ENCODE results near the gene PSME1.

DNA sequence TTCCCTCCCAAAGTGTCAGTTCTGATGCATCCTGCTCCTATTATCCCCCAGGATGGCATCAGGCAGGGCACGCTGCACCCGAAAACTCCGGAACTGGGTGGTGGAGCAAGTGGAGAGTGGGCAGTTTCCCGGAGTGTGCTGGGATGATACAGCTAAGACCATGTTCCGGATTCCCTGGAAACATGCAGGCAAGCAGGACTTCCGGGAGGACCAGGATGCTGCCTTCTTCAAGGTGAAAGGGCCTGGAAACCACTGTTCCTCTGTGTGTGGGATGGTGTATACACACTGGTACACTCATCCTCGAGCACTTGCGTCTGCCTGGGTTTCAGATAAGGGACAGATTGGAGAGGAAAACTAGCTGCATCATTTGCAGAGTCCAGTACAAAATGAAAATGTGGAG is 26.1 kb downstream of the PSME1 start:
- TF ChIP-seq MXI1 (IDR thresholded peaks at IDR 0.05; ENCODE audit: borderline replicate concordance, low read depth, low read length), result no peak
- no peak for TF ChIP-seq POLR2A (IDR thresholded peaks at IDR 0.05; ENCODE audit: low read depth, low read length)
- TF ChIP-seq, protein P1, sequence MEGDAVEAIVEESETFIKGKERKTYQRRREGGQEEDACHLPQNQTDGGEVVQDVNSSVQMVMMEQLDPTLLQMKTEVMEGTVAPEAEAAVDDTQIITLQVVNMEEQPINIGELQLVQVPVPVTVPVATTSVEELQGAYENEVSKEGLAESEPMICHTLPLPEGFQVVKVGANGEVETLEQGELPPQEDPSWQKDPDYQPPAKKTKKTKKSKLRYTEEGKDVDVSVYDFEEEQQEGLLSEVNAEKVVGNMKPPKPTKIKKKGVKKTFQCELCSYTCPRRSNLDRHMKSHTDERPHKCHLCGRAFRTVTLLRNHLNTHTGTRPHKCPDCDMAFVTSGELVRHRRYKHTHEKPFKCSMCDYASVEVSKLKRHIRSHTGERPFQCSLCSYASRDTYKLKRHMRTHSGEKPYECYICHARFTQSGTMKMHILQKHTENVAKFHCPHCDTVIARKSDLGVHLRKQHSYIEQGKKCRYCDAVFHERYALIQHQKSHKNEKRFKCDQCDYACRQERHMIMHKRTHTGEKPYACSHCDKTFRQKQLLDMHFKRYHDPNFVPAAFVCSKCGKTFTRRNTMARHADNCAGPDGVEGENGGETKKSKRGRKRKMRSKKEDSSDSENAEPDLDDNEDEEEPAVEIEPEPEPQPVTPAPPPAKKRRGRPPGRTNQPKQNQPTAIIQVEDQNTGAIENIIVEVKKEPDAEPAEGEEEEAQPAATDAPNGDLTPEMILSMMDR (conservative IDR thresholded peaks at IDR 0.05; ENCODE audit: low read depth, low read length), result no peak
- TF ChIP-seq FOS (IDR thresholded peaks at IDR 0.05; ENCODE audit: low read depth, low read length), result no peak
- no peak for TF ChIP-seq RFX5 (IDR thresholded peaks at IDR 0.05; ENCODE audit: low read depth, low read length)
- TF ChIP-seq MAZ (IDR thresholded peaks at IDR 0.05; ENCODE audit: borderline replicate concordance, low read depth, low read length), result no peak

Data from IMR-90 (cell line).